Central memory CD4-positive, alpha-beta T cell (primary cell): ENCODE data around the gene RAB6A.
A peak's percentile ranks its signal among the peaks of the same experiment; 100 is the strongest.
"Not testable (repeated sequence)": the region's sequence is repeated elsewhere in the genome, so short reads cannot be mapped to it uniquely, and the experiment has no call there.

Experiments
- DNase-seq: peaks from one replicate; pipeline ENCODE4 v3.0.0; 2022

Gene RAB6A

DNA sequence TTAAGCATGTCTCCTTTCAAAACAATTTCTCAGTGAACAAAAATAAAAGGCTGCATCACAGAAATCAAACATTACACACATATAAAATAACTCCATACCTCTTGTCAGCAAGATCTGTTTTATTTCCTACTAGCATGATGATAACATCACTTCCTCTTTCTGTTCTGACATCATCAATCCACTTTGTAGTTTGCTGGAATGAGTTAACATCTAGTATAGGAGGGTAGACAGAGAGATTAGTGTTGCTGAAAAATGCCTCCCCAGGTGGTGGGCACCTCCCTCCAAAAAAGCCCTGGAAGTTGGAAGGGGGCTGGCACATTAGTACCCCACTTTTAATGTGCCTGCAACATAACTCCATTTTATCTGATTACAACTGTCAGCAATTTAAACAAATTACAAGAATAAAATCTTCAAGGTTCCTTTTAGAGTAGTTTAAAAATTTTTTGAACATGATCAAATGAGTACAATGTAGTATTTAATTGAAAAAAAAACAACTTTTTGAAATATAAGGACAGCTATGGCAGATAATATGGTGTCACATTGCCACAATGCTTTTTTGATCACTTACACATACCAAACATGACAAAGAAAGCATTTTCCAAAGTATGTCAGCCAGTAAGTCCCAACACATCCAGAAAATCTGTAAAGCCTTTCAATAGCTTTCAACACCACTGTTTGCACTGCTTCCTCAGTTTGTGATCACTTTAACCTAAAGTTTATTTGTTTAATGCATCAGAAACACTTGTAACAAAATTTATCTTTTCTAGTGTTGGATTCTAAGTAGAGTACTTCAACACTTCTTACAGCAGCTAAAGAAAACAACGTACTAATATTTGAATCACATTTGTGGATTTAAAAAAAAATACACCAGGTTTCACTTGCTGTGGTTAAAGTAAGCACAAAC lies 44.5 kb downstream of the RAB6A start:
- DNase-seq = no peak

DNA sequence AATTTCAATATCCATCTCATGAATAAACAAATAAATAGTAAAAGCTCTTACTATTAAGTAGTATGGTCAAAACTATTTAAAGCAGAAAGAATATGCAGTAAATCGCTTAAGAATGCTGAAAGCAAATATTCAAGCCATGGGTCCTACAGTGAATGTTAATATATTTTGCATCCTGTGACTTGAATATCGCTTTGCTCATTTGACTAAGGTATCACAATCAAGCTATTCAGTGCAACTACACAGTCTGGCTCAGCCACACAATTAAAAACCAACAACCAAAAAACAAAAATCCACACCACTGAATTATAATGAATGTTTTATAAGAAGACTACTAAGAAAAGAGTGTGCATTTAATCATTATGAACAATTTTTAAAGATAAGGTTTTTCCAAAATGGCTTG lies 45.3 kb downstream of the RAB6A start:
- DNase-seq = no peak

DNA sequence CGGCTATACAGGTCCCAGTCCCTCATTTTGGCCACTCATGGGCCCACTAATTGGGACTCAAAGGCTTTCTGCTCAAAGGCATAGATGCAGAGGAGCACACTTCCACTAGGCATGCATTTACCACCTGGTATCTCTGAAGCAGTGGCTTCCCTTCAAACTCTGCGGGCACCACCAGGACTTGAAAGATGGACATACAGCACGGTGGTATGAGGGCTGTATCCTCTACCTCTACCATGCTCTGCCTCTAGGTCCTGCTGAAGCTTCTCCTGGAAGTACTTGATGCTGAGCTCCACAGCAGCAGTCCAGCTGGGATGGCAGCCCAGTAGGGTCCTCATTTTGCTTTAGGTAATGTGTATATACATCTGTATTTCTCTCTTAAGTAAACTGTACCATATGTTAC lies 49.9 kb downstream of the RAB6A start:
- no peak for DNase-seq

DNA sequence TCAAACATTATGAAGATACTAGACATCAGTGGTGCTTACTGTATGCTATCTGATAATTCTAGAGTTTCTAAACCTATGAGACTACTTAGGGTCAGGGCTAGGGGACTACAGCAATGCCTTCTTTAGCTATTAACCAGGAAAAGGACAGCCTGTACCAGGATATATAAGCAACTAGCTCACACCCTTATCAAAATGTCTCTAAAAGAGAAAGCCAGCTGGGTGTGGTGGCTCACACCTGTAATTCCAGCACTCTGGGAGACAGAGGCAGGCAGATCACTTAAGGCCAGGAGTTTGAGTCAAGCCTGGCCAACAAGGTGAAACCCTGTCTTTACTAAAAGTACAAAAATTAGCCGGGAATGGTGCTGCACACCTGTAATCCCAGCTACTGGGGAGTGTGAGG lies 55.8 kb downstream of the RAB6A start:
- DNase-seq = no peak

DNA sequence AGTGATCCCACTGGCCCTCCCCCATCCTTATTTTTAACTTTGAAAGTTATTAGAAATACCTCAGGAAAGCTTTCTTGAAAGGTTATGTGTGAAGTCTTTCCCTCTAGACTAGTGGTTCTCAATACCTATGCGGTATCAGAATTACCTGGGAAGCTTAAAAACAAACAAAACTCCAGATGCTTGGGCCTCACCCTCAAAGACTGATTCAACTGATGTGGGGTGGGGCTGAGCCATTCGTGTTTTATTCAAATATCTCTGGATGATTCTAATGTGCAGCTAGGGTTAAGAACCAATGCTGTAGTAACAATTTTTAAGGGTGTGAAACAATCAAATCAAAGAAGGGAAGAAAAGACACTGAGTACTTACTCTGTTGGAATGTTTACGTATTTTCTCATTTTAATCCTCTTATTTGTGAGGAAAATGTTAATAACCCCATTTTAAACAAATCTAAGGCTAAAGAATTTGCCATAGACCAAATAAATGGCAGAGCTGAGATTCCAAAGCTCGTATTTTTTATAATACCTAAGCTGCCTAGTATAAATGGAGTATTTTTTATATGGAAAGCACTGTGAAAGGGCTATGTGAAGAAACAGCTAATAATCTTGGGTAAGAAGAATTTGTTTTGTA lies 66.9 kb downstream of the RAB6A start:
- no peak for DNase-seq

DNA sequence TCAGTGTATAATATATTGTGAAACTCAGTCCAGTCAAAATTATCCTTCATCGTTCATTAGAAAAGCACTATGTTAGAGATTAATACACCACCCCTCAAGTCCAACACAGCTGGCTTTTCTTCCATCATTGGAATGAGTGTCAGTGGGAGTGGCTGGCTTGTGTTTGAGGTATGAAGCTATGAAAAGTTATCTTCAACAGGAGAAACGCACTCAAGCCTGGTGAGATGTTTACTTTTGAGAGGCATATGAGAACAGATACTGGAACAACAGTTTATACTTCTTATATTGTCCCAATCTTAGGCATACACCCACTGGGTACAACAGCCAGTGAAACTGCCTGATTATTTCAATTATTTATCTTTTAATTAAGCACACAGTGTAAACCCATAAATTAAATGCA lies 80.2 kb downstream of the RAB6A start:
- no peak for DNase-seq

DNA sequence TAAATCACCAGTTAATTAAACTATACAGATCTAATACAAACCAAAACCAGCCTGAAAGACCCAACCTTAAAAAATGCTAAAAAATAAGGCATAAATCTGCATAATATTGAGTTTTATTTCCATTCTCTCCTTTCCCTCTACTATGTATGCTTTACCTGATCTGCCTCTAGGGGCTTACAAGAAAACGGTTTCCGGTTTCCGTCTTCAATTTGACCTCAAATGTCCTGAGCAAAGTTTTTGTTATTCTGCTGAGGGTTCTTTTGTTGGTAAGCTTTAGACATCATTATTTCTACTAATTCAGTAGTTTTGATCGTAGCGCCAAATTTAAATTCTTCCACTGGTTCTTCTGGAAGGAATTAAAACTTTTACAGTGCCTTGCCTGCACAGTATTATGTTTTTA lies 84.3 kb downstream of the RAB6A start:
- DNase-seq = not testable (repeated sequence)

DNA sequence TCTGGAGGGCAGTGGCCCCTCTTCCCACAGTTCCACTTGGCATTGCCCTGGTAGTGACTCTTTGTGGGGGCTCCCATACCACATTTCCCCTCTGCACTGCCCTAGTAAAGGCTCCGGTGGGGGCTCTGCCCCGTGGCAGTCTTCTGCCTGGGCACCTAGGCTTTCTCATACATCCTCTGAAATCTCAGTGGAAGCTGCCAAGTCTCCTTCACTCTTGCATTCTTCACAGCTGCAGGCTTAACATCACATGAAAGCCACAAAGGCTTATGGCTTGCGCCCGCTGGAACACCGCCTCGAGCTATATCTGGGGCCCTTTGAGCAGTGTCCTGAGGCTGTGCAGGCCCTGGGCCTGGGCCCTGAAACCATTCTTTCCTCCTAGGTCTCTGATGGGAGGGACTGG lies 89.2 kb downstream of the RAB6A start:
- DNase-seq = no peak

DNA sequence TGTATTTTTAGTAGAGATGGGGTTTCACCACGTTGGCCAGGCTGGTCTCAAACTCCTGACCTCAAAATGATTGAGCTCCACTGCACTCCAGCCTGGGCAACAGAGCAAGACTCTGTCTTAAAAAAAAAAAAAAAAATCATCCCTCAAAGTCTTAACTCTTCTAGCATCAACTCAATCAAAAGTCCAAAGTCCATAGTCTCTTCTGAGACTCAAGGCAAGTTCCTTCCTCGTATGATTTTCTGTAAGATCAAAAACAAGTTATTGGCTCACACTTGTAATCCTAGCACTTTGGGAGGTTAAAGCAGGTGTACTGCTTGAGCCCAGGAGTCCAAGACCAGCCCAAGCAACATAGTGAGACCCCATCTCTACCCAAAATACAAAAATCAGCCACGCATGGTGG lies 90.1 kb downstream of the RAB6A start:
- no peak for DNase-seq

DNA sequence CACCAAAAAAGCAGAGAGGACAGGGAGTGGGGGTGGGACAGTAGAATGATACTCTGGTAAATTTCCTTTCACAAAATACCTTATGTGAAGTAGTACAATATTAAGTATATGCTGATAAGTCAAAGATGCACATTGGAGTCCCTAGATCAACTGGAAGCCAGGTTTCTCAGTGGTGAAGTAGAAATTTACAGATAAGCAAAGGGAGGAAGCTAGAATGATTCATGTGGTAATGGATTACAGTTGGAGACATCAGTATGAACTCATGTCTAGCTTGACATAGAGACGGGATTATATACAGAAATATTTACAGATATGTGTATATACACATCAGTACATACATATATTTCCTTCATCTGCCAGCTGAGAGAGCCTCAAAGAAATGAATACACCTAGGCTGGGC lies 93.0 kb downstream of the RAB6A start:
- DNase-seq = no peak

DNA sequence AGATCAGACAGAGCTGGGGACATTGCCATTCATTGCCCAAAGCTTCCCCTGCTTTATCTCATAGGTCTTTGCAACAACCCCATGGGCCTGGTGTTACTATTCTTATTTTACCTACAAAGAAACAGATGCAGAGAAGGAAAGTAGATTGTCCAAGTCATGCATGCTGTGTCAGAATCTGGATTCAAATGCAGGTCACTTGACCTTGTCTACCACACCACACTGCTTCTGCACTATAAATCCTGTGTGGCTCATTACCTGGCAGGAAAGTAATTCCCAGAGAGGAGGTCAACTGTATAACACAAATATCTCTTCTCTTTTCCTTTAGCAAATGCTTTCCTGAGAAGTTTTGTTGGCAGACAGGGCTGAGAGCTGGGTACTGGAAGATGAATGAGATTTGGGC lies 96.0 kb downstream of the RAB6A start:
- no peak for DNase-seq

DNA sequence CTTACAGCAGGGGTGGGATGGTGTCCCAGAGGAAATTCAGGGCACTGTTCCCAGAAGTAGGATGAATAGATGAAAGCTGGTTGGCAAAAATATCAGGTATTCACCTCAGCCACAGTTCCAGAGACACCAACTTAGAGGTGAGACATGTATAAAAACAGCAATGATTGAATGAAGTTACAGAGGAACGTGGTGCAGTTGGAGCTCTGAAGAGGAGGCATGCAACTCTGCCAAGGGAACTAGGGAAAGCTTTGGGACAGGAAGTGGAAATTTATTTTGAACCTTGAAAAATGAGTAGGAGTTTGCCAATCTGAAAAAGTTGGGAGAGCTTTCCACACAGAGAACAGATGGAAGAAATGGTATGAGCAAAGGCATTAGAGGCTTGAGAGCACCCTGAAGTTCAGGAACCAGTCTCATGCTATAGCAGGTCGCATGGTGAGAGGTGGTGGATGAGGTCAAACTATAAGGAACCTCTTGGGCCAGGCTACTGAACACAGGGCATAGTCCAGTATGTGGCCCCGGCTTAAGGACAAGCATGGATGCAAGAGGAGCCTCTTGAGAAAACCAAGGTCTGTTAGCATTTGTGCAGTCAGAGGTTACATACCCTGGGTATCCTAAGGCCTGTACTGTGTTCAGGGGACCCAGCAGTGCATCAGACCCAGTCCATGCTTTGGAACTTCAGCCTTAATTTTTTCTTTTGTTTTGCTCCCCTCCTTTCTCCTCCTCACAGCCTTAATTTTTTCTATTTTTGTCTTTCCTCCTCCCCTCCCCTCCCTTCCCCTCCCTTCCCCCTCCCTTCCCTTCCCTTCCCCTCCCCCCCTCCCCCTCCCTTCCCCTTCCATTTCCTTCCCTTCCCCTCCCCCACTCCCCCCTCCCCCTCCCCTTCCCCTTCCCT lies 97.0 kb downstream of the RAB6A start:
- DNase-seq = no peak

DNA sequence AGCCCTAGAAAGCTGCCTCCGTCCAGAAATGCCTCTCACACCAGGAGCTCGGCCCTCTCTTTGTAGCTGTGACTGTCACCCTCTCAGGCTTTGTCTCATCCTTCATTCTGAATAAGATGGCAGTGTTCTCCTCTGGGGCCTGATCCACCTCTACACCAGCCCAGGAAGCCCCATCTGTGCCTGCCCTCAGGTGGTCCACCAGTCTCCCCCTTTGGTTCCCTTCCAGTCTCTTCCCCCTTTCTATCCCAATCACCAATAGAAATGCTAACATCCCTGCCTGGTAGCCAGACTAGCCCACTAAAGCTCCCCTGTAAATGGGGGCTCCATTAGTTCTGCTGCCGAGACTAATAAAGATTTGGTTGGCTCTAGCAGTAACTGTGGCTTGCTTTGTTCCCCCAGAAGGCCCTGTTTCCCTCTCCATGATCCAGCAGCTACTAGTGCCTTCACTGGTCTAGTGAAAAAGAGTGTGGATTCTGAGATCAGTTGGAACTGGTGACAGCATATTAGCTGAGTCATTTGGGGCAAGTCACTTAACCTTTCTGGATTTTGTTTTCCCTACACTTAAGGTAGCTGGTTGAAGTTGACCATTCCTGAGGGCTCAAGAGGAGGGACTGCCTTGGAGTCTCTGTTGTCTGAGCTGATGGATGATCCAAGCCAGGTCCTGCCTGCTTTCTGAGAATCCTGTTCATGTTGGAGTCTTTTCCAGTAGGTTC lies 98.3 kb downstream of the RAB6A start:
- DNase-seq = no peak

DNA sequence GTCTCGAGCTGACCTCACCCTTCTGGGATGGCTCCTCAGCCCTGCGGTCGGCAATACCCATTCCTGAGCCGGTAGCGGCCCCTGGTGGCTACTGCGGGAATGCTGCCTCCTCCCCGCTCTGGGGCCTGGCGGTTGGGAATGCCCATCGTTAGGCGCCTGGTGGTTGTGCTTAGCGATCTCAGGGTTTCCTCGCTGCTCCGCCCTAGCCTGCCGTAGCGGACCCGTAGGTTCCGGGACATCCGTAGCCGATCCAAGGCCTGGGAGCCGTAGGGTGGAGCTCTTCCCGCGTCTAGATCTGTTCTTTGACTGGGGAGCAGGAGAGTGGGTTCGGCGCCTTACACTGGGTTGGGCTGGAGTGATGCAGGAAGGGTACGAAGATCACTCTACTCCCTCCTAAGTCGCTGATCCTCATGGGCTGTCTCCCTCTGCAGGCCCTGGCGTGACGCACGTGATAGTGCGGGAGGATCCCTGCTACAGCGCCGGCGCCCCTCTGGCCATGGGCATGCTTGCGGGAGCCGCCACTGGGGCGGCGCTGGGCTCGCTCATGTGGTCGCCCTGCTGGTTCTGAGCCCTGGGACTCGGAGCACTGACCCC lies 99.7 kb downstream of the RAB6A start:
- DNase-seq = peak; percentile 70

DNA sequence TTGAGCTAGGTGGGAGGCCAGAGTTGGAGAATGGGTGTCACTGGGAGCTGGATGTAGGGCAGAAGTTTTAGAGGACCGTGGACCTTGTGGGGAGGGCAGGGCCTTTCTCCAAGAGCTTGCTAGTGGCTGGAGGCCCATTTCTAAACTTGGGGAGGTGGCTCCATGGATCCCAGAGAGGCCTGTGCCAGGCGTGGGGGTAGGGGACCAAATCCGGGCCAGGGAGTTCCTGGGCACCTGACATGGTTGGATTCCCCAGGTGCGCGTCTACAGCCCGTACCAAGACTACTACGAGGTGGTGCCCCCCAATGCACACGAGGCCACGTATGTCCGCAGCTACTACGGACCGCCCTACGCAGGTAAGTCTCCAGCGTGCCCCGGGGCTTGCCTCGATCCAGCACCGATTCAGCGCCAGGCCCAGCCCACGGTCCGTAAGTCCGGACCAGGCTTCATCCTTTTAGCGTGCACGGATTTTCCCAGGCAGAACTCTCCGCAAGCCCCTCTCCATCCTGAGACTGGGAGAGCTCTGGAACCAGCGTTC lies 100.3 kb downstream of the RAB6A start:
- DNase-seq = no peak

DNA sequence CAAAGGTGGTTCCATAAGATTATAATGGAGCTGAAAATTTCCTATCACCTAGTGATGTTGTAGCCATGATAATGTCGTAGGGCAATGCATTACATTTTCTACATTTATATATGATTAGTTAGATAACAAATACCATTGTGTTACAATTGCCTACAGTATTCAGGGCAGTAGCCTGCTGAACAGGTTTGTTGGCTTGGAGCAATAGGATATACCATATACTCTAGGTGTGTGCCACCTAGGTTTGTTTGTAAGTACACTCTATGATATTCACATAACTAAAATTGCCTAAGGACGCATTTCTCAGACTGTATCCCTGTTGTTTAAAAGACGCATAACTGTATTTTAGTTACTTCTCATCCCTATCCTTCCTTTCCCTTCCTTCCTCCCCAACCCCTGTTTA lies 100.9 kb downstream of the RAB6A start:
- no peak for DNase-seq

DNA sequence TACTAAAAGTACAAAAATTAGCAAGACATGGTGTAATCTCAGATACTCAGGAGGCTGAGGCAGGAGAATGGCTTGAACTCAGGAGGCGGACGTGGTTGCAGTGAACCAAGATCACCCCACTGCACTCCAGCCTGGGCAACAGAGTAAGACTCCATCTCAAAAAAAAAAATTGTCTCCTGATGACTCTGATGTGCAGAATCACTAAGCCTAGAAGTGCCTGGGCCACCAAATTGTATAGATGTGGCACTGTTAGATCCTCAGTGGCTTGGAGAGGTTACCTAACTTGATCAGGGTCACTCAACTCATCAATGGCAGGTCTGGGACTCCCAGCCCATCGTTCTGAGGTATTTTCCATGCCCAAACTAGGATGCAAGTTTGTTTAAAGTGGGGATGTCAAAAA lies 103.9 kb downstream of the RAB6A start:
- DNase-seq = no peak

DNA sequence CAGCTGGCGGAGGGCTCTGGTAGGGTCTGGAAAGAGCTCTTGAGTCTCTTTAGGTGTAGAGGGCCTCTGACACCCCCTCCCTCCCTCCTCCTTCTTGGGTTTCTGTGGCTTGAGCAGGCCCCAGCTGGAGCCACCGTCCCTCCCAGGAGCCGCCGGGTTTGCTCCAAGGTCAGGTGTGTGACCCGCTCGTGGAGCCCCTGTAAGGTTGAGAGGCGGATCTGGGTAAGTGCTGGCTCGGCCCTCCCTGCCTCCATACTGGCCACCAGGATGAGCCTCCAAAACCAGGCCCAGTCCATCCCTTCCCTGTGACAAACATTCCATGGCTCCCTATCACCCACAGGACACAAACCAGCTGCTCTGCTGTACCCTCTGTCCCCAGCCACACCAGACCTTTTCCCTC lies 105.2 kb downstream of the RAB6A start:
- no peak for DNase-seq

DNA sequence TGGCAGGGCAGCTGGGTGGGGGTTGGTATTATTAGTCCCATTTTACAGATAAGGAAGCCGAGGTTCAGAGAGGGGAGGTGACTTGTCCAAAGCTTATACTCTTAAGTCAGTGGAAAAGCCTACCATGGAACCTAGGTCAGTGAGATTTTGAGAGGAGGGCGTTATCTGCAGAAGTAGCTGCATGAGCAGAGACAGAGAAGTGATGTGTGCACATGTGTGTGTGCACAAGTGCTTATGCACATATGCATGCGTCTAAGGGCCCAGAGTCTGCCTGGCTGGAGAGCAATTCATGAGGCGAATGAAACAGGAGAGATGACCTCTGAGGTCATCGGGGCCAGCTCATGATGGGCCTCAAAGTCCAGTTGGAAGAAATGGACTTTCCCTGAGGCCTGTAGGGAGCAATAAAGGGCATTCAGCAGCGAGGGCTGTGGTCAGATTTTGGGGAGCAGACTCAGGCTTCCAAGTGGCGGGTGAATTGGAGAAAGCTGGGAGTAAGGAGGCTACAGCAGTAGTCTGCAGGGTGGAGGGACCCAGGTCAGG lies 106.3 kb downstream of the RAB6A start:
- DNase-seq = no peak

DNA sequence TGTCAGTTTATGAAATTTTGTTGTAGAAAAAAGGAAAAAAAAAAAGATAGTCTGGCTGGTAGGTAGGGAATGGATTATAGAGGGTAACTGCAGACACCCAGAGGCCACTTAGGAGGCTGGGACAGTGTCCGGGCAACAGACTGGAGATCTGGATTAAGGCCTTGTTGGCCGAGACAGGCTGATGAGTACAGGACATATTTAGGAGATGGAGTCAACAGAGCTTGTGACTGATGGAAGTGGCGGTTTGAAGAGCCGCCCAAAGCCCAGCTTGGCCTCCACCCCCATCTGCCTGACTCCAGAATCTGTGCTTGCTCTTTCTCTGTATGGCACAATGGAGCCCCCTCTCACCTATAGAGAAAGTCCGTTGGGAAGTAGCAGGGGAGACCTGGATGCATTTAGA lies 106.9 kb downstream of the RAB6A start:
- no peak for DNase-seq

DNA sequence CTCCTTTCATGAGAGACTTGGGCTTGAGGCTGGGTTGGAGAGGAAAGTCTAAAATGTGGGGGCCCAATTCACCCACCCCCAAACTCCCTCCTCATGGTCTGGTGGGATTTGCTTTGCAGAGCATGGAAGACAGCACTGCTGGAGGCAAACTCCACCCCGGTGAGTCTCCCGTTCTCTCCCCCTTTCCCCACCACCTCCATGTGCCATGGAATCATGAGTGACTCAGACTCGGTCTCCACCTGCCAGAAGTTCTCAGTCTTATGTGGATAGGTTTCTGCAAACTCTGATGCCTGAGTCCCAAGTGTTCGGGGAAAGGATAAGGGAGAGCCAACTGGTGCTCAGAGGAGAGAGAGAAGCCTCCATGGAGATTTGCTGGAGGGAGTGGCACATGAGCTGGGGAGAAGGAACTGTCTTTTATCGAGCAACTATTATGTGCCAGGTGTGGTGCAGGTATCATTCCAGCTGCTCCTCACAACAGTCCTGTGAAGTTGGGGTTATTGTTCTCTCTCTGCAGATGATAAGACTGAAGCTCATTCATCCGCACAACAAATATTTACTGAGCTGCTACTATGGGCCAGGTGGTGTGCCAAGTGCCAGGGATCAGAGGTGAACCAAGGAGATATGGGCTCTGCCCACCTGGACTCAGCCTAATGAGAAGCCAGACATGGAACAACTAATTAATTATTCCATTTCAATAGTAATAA lies 107.9 kb downstream of the RAB6A start:
- DNase-seq = no peak
